Nephron progenitor cell (in vitro differentiated cells): ENCODE results near the gene FRMD4B.
"Not testable (repeated sequence)": the region's sequence is repeated elsewhere in the genome, so short reads cannot be mapped to it uniquely, and the experiment has no call there.

ENCODE experiments used
- DNase-seq: peaks from one replicate; pipeline ENCODE4 v3.0.0; 2021
- H3K27ac Mint-ChIP-seq: 2 replicates; pipeline ENCODE4 v1.8.0; 2021; ENCODE audit warnings: mild to moderate bottlenecking, moderate library complexity, mixed read lengths
- H3K27me3 Mint-ChIP-seq: 2 replicates; pipeline ENCODE4 v1.8.0; 2021; ENCODE audit warnings: mild to moderate bottlenecking, low read depth, mixed read lengths; ENCODE audit not compliant: poor library complexity
- H3K36me3 Mint-ChIP-seq: 2 replicates; pipeline ENCODE4 v1.8.0; 2021; ENCODE audit warnings: low read depth, mixed read lengths
- H3K4me1 Mint-ChIP-seq: 2 replicates; pipeline ENCODE4 v1.8.0; 2021; ENCODE audit warnings: mixed read lengths
- H3K4me3 Mint-ChIP-seq: 2 replicates; pipeline ENCODE4 v1.8.0; 2021; ENCODE audit warnings: mild to moderate bottlenecking, moderate library complexity, mixed read lengths
- H3K9me3 Mint-ChIP-seq: 2 replicates; pipeline ENCODE4 v1.8.0; 2021; ENCODE audit warnings: mild to moderate bottlenecking, moderate library complexity, mixed read lengths
- TF ChIP-seq, protein P1 (sequence below): fragments of 200-600 bp; sonication (generic); IDR thresholded peaks from 2 replicates; pipeline ENCODE4 v1.5.0; 2021; ENCODE audit warnings: antibody characterized with exemption

FRMD4B gene

DNA sequence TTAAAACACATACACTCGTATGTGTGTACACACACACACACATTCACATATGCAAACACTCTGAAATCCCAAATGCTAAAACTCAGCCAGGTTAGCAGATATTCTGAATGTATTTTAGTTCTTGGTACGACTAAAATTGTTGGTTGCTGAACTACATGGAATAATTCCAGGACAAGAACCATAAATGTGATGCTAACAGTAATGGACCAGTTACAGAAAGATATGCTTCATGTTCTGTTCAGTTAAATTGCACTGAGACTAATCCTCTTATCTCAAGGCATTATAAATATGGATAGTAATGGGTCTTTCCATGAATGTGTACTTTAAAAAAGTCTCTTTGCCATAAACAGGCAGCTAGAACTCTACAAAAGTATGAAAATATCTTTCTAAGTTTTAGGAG is 113.3 kb downstream of the FRMD4B start:
- Mint-ChIP-seq H3K27me3 (peaks cover 3% of the 10 kb centered on the region), H3K27ac (no peak overlapping the region), H3K4me3 (no peak overlapping the region), H3K9me3 (no peaks in the 10 kb centered on the region), H3K36me3 (no peaks in the 10 kb centered on the region), H3K4me1 (no peaks in the 10 kb centered on the region)
- DNase-seq, result no peak
- TF ChIP-seq, protein P1, sequence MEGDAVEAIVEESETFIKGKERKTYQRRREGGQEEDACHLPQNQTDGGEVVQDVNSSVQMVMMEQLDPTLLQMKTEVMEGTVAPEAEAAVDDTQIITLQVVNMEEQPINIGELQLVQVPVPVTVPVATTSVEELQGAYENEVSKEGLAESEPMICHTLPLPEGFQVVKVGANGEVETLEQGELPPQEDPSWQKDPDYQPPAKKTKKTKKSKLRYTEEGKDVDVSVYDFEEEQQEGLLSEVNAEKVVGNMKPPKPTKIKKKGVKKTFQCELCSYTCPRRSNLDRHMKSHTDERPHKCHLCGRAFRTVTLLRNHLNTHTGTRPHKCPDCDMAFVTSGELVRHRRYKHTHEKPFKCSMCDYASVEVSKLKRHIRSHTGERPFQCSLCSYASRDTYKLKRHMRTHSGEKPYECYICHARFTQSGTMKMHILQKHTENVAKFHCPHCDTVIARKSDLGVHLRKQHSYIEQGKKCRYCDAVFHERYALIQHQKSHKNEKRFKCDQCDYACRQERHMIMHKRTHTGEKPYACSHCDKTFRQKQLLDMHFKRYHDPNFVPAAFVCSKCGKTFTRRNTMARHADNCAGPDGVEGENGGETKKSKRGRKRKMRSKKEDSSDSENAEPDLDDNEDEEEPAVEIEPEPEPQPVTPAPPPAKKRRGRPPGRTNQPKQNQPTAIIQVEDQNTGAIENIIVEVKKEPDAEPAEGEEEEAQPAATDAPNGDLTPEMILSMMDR, result no peak

DNA sequence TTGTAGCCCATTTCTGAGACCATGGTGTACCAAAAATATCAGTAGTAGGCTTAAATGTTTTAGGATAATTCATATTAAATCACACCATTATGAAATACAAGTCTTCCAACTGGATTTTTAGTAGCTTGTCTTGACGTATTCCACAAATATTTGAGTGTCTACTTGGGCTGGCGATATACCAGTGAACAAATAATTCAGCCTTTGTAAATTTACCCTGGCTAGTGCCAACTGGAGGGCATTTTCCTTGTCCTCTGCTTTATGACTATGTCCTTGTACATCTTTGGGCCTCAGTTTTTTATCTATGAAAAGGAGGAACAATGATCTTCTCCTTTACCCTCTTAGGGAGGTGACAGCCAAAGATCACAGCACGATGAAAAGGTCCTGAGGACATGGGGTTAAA is 114.8 kb downstream of the FRMD4B start:
- H3K9me3 Mint-ChIP-seq, result no peaks in the 10 kb centered on the region
- no peaks in the 10 kb centered on the region for H3K4me1 Mint-ChIP-seq
- H3K27me3 Mint-ChIP-seq, result no peaks in the 10 kb centered on the region
- no peaks in the 10 kb centered on the region for H3K36me3 Mint-ChIP-seq
- DNase-seq, result no peak
- H3K27ac Mint-ChIP-seq, result no peak overlapping the region
- no peak overlapping the region for H3K4me3 Mint-ChIP-seq
- TF ChIP-seq, protein P1, result no peak

DNA sequence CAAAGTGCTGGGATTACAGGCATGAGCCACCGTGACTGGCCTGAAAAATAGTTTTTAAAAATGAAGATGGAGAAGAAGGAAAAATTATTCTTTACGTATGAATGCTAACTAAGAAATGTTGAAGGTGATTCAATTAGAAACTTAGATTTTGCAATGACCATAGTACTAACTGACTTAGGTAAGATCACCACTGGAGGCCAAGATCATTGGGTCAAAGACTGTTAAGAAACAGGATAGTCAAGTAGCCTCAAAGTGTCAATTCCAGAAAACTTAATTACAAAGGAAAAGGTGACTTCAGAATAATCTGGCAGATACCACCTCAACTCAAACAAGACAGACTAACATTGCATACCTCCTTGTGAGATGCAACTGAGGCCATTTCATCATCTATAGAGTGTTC is 119.3 kb downstream of the FRMD4B start:
- Mint-ChIP-seq H3K4me1 (no peaks in the 10 kb centered on the region), H3K4me3 (no peak overlapping the region), H3K27me3 (no peaks in the 10 kb centered on the region), H3K9me3 (no peaks in the 10 kb centered on the region), H3K27ac (no peak overlapping the region), H3K36me3 (no peaks in the 10 kb centered on the region)
- TF ChIP-seq, protein P1, result no peak
- no peak for DNase-seq

DNA sequence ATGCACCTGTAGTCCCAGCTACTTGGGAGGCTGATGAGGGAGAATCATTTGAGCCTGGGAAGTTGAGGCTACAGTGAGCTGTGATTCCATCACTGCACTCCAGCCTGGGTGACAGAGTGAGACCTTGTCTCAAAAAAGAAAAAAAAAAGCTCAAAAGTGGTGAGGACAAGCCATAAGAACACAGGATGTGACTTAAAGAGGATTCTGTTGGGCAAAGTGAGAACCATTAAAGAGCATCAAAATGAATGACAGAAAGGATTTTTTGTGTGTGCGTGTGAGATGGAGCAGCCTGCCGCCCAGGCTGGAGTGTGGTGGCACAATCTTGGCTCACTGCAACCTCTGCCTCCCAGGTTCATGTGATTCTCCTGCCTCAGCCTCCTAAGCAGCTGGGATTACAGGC is 119.8 kb downstream of the FRMD4B start:
- not testable (repeated sequence) for H3K27me3 Mint-ChIP-seq

DNA sequence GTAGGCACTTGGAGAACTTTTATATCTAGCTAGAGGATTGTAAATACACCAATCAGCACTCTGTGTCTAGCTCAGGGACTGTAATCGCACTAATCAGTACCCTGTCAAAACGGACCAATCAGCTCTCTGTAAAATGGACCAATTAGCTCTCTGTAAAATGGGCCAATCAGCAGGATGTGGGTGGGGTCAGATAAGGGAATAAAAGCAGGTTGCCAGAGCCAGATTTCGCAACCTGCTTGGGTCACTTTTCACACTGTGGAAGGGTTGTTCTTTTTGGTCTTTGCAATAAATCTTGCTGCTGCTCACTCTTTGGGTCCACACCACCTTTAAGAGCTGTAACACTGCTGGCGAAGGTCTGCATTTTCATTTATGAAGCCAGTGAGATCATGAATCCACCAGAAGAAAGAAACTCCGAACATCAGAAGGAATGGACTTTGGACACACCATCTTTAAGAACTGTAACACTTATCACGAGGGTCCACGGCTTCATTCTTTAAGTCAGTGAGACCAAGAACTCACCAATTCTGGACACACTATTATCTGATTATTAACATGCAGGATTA is 125.0 kb downstream of the FRMD4B start:
- not testable (repeated sequence) for H3K36me3 Mint-ChIP-seq, DNase-seq, H3K4me3 Mint-ChIP-seq, H3K27me3 Mint-ChIP-seq, H3K4me1 Mint-ChIP-seq, H3K27ac Mint-ChIP-seq
- H3K9me3 Mint-ChIP-seq, result peaks cover 16% of the 10 kb centered on the region

More for the DNA sequence above, 119.8 kb downstream of the FRMD4B start:
- H3K36me3 Mint-ChIP-seq, H3K27ac Mint-ChIP-seq, H3K4me1 Mint-ChIP-seq, H3K9me3 Mint-ChIP-seq, DNase-seq, H3K4me3 Mint-ChIP-seq: not testable (repeated sequence)

DNA sequence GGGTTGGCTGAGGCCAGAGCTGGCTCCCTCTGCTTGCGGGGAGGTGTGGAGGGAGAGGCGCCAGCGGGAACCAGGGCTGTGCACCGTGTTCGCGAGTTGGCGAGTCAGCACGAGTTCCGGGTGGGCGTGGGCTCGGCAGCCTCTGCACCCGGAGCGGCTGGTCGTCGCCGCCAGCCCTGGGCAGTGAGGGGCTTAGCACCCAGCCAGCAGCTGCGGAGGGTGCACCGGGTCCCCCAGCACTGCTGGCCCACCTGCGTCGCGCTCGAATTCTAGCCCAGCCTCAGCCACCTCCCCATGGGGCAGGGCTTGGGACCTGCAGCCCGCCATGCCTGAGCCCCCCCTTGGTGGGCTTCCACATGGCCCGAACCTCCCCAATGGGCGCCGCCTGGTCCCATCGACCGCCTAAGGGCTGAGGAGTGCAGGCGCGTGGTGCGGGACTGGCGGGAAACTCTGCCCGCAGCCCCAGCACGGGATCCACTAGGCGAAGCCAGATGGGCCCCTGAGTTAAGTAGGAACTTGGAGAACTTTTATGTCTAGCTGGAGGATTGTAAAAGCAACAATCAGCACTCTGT is 125.6 kb downstream of the FRMD4B start:
- Mint-ChIP-seq H3K27ac (no peak overlapping the region), H3K4me1 (peaks cover 8% of the 10 kb centered on the region), H3K36me3 (peaks cover 5% of the 10 kb centered on the region), H3K4me3 (no peak overlapping the region), H3K9me3 (peaks cover 16% of the 10 kb centered on the region), H3K27me3 (no peaks in the 10 kb centered on the region)
- no peak for DNase-seq
- TF ChIP-seq, protein P1, result no peak

DNA sequence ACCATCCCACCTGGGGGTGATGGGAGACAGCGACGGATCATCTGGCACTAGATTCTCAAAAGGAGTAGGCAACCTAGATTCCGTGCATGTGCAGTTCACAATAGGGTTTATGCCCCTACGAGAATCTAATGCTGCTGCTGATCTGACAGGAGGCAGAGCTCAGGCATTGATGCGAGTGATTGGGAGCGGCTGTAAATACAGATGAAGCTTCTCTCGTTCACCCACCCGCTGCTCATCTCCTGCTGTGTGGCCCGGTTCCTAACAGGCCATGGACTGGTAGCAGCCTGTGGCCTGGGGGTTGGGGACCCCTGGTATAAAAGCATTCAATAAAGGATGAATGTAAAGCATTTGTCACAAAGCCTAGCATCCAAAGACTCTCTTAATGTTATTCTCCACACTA is 126.8 kb downstream of the FRMD4B start:
- TF ChIP-seq, protein P1, result no peak
- peaks cover 16% of the 10 kb centered on the region for H3K9me3 Mint-ChIP-seq
- H3K27me3 Mint-ChIP-seq, result no peaks in the 10 kb centered on the region
- H3K4me1 Mint-ChIP-seq, result peaks cover 19% of the 10 kb centered on the region
- H3K4me3 Mint-ChIP-seq, result no peak overlapping the region
- H3K36me3 Mint-ChIP-seq, result peaks cover 5% of the 10 kb centered on the region
- no peak for DNase-seq
- H3K27ac Mint-ChIP-seq, result no peak overlapping the region
